Retinal pigment epithelial cell (primary cell): ENCODE data around the gene STK17B.

Source experiments
- DNase-seq: peaks from one replicate; pipeline ENCODE4 v3.0.0-alpha.2; 2010; ENCODE audit warnings: low read depth
- H3K4me3 ChIP-seq: 2 replicates; pipeline ENCODE4 v1.5.1; 2011; ENCODE audit warnings: mild to moderate bottlenecking, low read length, control low read depth, moderate library complexity
- CTCF ChIP-seq: conservative IDR thresholded peaks from 2 replicates; pipeline ENCODE4 v1.5.1; 2011; ENCODE audit warnings: low read depth, low read length, control low read depth, inconsistent platforms

STK17B gene

GRCh38 chr2:196131949-196132925 is 39.1 kb downstream of the STK17B start:
- H3K4me3 ChIP-seq, result no peak overlapping the region
- no peak for DNase-seq
- TF ChIP-seq CTCF, result no peak

- no peak overlapping the region for H3K4me3 ChIP-seq
- DNase-seq, result no peak
- TF ChIP-seq CTCF, result peak; percentile 8
Measured at GRCh38 chr2:196131384-196131937, 39.9 kb downstream of the STK17B start.

GRCh38 chr2:196130039-196130825 is 41.1 kb downstream of the STK17B start:
- TF ChIP-seq CTCF, result no peak

GRCh38 chr2:196128749-196129148 is 42.6 kb downstream of the STK17B start:
- no peak for DNase-seq

More at GRCh38 chr2:196130039-196130825, 41.1 kb downstream of the STK17B start:
- no peak overlapping the region for H3K4me3 ChIP-seq
- no peak for DNase-seq

GRCh38 chr2:196125596-196125995 is 45.8 kb downstream of the STK17B start:
- TF ChIP-seq CTCF, result no peak
- no peak overlapping the region for H3K4me3 ChIP-seq
- no peak for DNase-seq

More at GRCh38 chr2:196128749-196129148, 42.6 kb downstream of the STK17B start:
- no peak for TF ChIP-seq CTCF
- H3K4me3 ChIP-seq, result no peak overlapping the region

- H3K4me3 ChIP-seq, result no peak overlapping the region
- TF ChIP-seq CTCF, result no peak
- peak; percentile 44 for DNase-seq
Measured at GRCh38 chr2:196123679-196124373, 47.6 kb downstream of the STK17B start.
